Psoas muscle (tissue), 8 donors: ENCODE measurements around the gene SRCAP. TPM values are rescaled to one million over a fixed set of nuclear protein-coding genes. Genes with fewer than 3 reads are reported as not detected.

ENCODE experiments used
- ATAC-seq, 4 donors: fragments of 200-7000 bp; cut with Tn5 transposase; one replicate each; pipeline ENCODE4 v1.9.1; 2020; ENCODE audit warnings: moderate library complexity in 3 of 4, mild to moderate bottlenecking in 2 of 4
- DNase-seq, 2 donors: peaks; one replicate each; pipeline ENCODE4 v3.0.0-alpha.2; 2020
- H3K27ac ChIP-seq: fragments of 200-600 bp; one replicate; pipeline ENCODE4 v1.8.0; 2022
- H3K27me3 ChIP-seq, 3 donors: fragments of 200-600 bp in 1 of 3; one replicate each; pipeline versions ENCODE4 v1.6.1 to v1.8.0; 2013 to 2022; ENCODE audit warnings: low read length in 2 of 3, mild to moderate bottlenecking in 2 of 3, moderate library complexity in 1 of 3; ENCODE audit not compliant: insufficient read depth in 3 of 3
- H3K36me3 ChIP-seq, 2 donors: fragments of 200-600 bp in 1 of 2; one replicate each; pipeline versions ENCODE4 v1.6.1 to v1.8.0; 2013 to 2022; ENCODE audit warnings: low read depth in 1 of 2, mild to moderate bottlenecking in 1 of 2, moderate library complexity in 1 of 2; ENCODE audit not compliant: insufficient read depth in 1 of 2
- H3K4me1 ChIP-seq: fragments of 200-600 bp; one replicate; pipeline ENCODE4 v1.8.0; 2022
- H3K4me3 ChIP-seq: fragments of 200-600 bp; one replicate; pipeline ENCODE4 v1.8.0; 2022; ENCODE audit warnings: mild to moderate bottlenecking
- H3K9me3 ChIP-seq: fragments of 200-600 bp; one replicate; pipeline ENCODE4 v1.8.0; 2022
- WGBS, 3 donors: extraction: QIAGEN DNeasy Blood & Tissue Kit; methylation state at CpG; one replicate each; pipeline versions ENCODE4 v1.1.6 to v1.1.7; 2013; 5-methylcytosine and 5-hydroxymethylcytosine counted together
- intact Hi-C, 2 donors: fragments of 100-400 bp; cut with DNase I; formaldehyde crosslinking; loops; one replicate each; pipeline versions ENCODE4 v1.11.0 to v1.14.2; 2022
- polyA plus RNA-seq, 3 donors: library from polyadenylated mRNA; stranded (reverse); fragments of 200-250 nt; gene quantifications; one replicate each; pipeline ENCODE4 v1.2.3, GENCODE V29; 2013
- total RNA-seq, 4 donors: library from RNA; stranded (reverse); fragmentation: NEBNext Ultra II Directional in 2 of 4; extraction: Animal tissue kit (Norgen Biotek cat#: 25700) in 2 of 4; gene quantifications; one replicate each; pipeline versions ENCODE4 v1.2.1 to v1.2.4, GENCODE V29; 2021 to 2023
- TF ChIP-seq, protein P1 (sequence below): fragments of 200-600 bp; IDR thresholded peaks from one replicate; pipeline ENCODE4 v1.8.0; 2022; ENCODE audit warnings: antibody characterized with exemption
- donor health status: healthy with polysubstance abuse.
- donor health status: DM: no; HTN: no; CAD: no; lungs with moderate emphysema.
- donor health status: Bipolar disorder and iron deficiency.
- donor health status: healthy.
- donor health status: DM: yes; HTN: yes; CAD: no.
- donor health status: DM: no; HTN: no; CAD: no.
- donor health status: DM: no; HTN: no; CAD: no.
- donor health status: DM: yes; HTN: yes; CAD: no.

The SRCAP gene
- total and polyA plus RNA-seq, 7 donors = 4.4 to 50.1 (median 37.8) TPM

- H3K36me3 ChIP-seq = peaks cover 0 to 40% of the 10 kb centered on the region in 2 donors
- H3K9me3 ChIP-seq = no peaks in the 10 kb centered on the region
- TF ChIP-seq, protein P1, sequence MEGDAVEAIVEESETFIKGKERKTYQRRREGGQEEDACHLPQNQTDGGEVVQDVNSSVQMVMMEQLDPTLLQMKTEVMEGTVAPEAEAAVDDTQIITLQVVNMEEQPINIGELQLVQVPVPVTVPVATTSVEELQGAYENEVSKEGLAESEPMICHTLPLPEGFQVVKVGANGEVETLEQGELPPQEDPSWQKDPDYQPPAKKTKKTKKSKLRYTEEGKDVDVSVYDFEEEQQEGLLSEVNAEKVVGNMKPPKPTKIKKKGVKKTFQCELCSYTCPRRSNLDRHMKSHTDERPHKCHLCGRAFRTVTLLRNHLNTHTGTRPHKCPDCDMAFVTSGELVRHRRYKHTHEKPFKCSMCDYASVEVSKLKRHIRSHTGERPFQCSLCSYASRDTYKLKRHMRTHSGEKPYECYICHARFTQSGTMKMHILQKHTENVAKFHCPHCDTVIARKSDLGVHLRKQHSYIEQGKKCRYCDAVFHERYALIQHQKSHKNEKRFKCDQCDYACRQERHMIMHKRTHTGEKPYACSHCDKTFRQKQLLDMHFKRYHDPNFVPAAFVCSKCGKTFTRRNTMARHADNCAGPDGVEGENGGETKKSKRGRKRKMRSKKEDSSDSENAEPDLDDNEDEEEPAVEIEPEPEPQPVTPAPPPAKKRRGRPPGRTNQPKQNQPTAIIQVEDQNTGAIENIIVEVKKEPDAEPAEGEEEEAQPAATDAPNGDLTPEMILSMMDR = no peak
- peak overlapping the region; percentile 95 for H3K4me3 ChIP-seq
- DNase-seq (peak; percentile 84 to 89), ATAC-seq (peak; percentile 77 to 82 (median 81))
- intact Hi-C loops = no loop called here
- 0 to 1% (median 0%) methylated on average over 76 to 81 of the region's 81 CpGs for WGBS, 3 donors
- no peaks in the 10 kb centered on the region for H3K27me3 ChIP-seq
- peak overlapping the region; percentile 94 for H3K27ac ChIP-seq
- peaks cover 38% of the 10 kb centered on the region for H3K4me1 ChIP-seq
These were observed 76.6 kb downstream of the SRCAP start for GRCh38 chr16:30775392-30776188.

DNA sequence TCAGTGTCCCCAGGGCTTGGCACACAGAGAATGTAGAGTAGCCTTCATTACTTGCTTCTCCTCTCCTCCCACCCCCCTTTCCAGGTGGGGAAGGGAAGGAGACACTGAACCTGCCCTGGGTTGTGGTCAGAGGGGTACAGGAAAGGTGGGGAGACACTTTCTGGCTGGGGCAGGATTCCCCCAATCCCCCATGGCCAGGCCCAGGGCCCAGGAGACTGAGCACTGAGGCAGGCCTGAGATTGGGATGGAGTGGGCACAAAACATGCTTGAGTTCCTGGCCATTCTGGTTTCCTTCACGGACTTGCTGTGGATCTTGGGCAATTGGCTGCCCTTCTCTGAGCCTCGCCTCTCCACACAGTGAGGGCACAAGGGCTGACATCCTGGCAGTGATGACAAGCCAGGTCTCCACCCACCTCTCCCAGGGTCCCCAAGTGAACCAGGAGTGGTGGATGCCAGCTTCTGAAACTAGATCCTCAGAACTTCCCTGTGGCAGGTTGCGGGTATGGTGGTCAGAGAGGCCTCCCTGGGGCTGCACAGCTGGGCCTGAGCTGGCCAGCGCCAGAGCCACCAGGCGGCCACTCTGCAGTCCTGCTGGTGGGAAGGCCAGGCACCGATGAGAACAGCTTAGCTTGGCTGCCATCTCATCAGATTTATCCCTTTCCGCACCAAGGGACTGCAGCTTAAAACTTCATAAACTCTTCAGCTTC lies 78.8 kb downstream of the SRCAP start:
- Histone ChIP-seq H3K27me3 (no peaks in the 10 kb centered on the region), H3K36me3 (peaks cover 2 to 36% of the 10 kb centered on the region in 2 donors), H3K9me3 (no peaks in the 10 kb centered on the region), H3K27ac (peak overlapping the region; percentile 58), H3K4me3 (no peak overlapping the region), H3K4me1 (peaks cover 38% of the 10 kb centered on the region)
- TF ChIP-seq, protein P1 = peak; percentile 34
- intact Hi-C loops = no loop called here
- 32 to 40% (median 39%) methylated on average over 5 to 7 of the region's 7 CpGs for WGBS, 3 donors
- ATAC-seq = peak; percentile 40 to 48 (median 44)
- no peak for DNase-seq

GRCh38 chr16:30778549-30779244 lies 79.7 kb downstream of the SRCAP start:
- peaks cover 38% of the 10 kb centered on the region for H3K4me1 ChIP-seq
- no peaks in the 10 kb centered on the region for H3K27me3 ChIP-seq
- DNase-seq = peak; percentile 42 to 82
- ATAC-seq = peak; percentile 9 to 46 (median 40)
- H3K9me3 ChIP-seq = no peaks in the 10 kb centered on the region
- H3K36me3 ChIP-seq = peaks cover 2 to 36% of the 10 kb centered on the region in 2 donors
- H3K27ac ChIP-seq = peak overlapping the region; percentile 58
- 65 to 73% (median 66%) methylated on average over 14 of the region's 14 CpGs for WGBS, 3 donors
- H3K4me3 ChIP-seq = no peak overlapping the region
- TF ChIP-seq, protein P1 = no peak
- intact Hi-C loops = no loop called here

DNA sequence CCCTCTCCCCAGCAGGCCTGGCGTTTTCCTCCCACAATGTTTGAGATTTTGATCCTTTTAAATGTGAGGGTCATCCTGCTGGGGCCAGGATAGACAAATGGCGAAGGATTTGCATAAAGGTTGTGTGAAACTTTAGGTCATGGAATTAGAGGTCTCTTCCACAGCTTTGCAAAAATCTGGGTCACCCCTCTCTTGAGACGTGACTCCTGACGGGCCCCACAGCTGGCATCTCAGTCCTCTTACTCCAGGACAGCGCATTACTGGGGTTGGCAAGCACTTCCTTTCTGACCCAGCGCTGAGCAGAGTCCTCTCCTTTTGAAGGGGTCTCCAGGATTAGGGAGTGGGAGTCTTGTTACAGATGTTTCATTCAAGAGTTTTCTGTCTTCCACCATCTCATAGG lies 80.6 kb downstream of the SRCAP start:
- H3K27me3 ChIP-seq = no peaks in the 10 kb centered on the region
- no peaks in the 10 kb centered on the region for H3K9me3 ChIP-seq
- peaks cover 32% of the 10 kb centered on the region for H3K4me1 ChIP-seq
- intact Hi-C loops = no loop called here
- DNase-seq (no peak), ATAC-seq (no peak)
- WGBS, 3 donors = 64 to 80% (median 67%) methylated on average over 6 of the region's 6 CpGs
- peaks cover 2 to 33% of the 10 kb centered on the region in 2 donors for H3K36me3 ChIP-seq
- TF ChIP-seq, protein P1 = no peak
- no peak overlapping the region for H3K4me3 ChIP-seq
- no peak overlapping the region for H3K27ac ChIP-seq
